ENCODE results near the gene STK35. TPM values are rescaled to one million over a fixed set of nuclear protein-coding genes. Genes with fewer than 3 reads are reported as not detected.

Gene STK35
- total and polyA plus RNA-seq, 2 of the 8 experiments (the other 6 are each of a cell fraction or from before 2014, with no cell fraction given): 24.9 to 45.0 TPM

- Histone ChIP-seq H3K9ac (replicated peaks in 1 of 4; ENCODE audit: extremely low read depth in 1 of 4, low read depth in 3 of 4, low read length in 3 of 4) (no peak overlapping the region), H2BK12ac (ENCODE audit: low read depth, low read length) (0 out of 2 replicates have a peak overlapping the region, but pooled peaks have one; percentile 9), H3K36me3 (ENCODE audit: control insufficient read depth in 2 of 4, insufficient read depth in 4 of 4, low read length in 3 of 4) (no peaks in the 10 kb centered on the region), H3K4me3 (ENCODE audit: extremely low read depth in 1 of 4, insufficient read depth in 2 of 4, low read depth in 3 of 4, low read length in 4 of 4) (no peak overlapping the region), H3K79me2 (ENCODE audit: control insufficient read depth in 1 of 2, insufficient read depth in 2 of 2, low read length in 2 of 2) (no peaks in the 10 kb centered on the region), H2BK120ac (replicated peaks; ENCODE audit: low read depth, low read length) (no peak overlapping the region), H3K18ac (ENCODE audit: extremely low read depth, low read length) (no peak overlapping the region), H3K4me1 (replicated peaks in 1 of 4; ENCODE audit: control insufficient read depth in 3 of 4, insufficient read depth in 4 of 4, low read length in 3 of 4) (no peaks in the 10 kb centered on the region; a peak in 1 of 7 replicates), H4K5ac (ENCODE audit: insufficient read length, low read depth, low read length) (no peak overlapping the region), H3K9me3 (ENCODE audit: insufficient read depth in 2 of 2, low read depth in 1 of 2, low read length in 1 of 2) (no peaks in the 10 kb centered on the region), H4K20me1 (replicated peaks in 1 of 2; ENCODE audit: control insufficient read depth in 1 of 2, insufficient read depth in 2 of 2, low read length in 2 of 2) (no peaks in the 10 kb centered on the region), H3K27me3 (replicated peaks in 1 of 4; ENCODE audit: control insufficient read depth in 3 of 4, extremely low read depth in 1 of 4, insufficient read depth in 3 of 4, low read length in 3 of 4) (no peaks in the 10 kb centered on the region), H3K4me2 (ENCODE audit: insufficient read depth in 1 of 2, low read depth in 2 of 2, low read length in 2 of 2) (no peak overlapping the region), H2BK15ac (ENCODE audit: low read length) (no peak overlapping the region), H2BK5ac (ENCODE audit: low read depth, low read length) (no peak overlapping the region), H4K8ac (ENCODE audit: extremely low read depth, insufficient read depth, low read length) (no peak overlapping the region), H3K14ac (ENCODE audit: insufficient read length) (no peak overlapping the region), H3K23me2 (ENCODE audit: low read depth, low read length) (no peaks in the 10 kb centered on the region), H2AFZ (ENCODE audit: low read length) (no peak overlapping the region), H3K4ac (replicated peaks; ENCODE audit: insufficient read length, low read depth, low read length) (no peak overlapping the region), H3K27ac (ENCODE audit: low read depth, low read length) (no peak overlapping the region), H3K79me1 (ENCODE audit: low read depth, low read length) (no peaks in the 10 kb centered on the region), H2BK20ac (ENCODE audit: low read length) (no peak overlapping the region), H4K91ac (replicated peaks; ENCODE audit: insufficient read length, low read length) (no peak overlapping the region), H2AK5ac (ENCODE audit: low read depth, low read length) (no peak overlapping the region), H3K56ac (replicated peaks; ENCODE audit: insufficient read length, low read depth, low read length) (no peak overlapping the region), H3K23ac (ENCODE audit: insufficient read length) (no peak overlapping the region)
- DNase-seq (ENCODE audit: low read depth in 1 of 2, low spot score in 2 of 2): no peak
- no peak for FAIRE-seq
- ChIA-PET CTCF (ENCODE audit: partially characterized antibody) (interaction anchor here (1.4 to 1.6 kb wide), 2 partner anchors 72 to 287 kb away, joined by 3 to 4 read pairs; no protein-coding TSS in a partner anchor), POLR2A (ENCODE audit: partially characterized antibody) (no interaction called here)
- no peak for TF ChIP-seq EP300 (IDR thresholded peaks at IDR 0.05; ENCODE audit: borderline replicate concordance in 1 of 2, low read depth in 2 of 2, low read length in 2 of 2)
- TF ChIP-seq E2F6 (IDR thresholded peaks at IDR 0.05): peak; percentile 32; the same call in 1 of the 2 replicates
- 86% methylated on average over 16 of the region's 16 CpGs; no CpG with 5 or more reads in 1 of the 2 experiments for WGBS, 2 experiments (ENCODE audit: extremely low coverage in 1 of 2, insufficient coverage in 1 of 2, insufficient read length in 1 of 2, insufficient replicate concordance in 2 of 2, low coverage in 1 of 2, low lambda C conversion rate in 2 of 2, missing lambda C conversion rate in 1 of 2)
Observed at GRCh38 chr20:2164966-2165365, 63.3 kb downstream of the STK35 start.
